ENCODE measurements around the gene IQGAP3.

The IQGAP3 gene

DNA sequence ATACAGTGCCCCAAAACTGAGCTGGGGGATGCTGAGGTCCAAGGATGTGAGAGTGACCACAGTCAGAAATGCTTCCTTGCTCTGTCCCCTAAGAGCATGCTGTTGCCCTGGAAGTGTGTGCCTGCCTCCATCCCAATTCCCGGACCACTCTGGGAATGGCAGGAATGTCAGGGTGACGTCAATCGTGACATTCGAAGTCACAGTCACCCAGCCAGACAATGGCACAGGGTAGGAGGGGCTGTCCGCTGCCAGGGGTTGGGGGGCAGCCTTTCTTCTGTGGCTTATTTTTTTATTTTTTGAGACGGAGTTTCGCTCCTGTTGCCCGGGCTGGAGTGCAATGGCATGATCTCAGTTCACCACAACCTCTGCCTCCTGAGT is 94.1 kb downstream of the IQGAP3 start:
- TF ChIP-seq, protein P1, sequence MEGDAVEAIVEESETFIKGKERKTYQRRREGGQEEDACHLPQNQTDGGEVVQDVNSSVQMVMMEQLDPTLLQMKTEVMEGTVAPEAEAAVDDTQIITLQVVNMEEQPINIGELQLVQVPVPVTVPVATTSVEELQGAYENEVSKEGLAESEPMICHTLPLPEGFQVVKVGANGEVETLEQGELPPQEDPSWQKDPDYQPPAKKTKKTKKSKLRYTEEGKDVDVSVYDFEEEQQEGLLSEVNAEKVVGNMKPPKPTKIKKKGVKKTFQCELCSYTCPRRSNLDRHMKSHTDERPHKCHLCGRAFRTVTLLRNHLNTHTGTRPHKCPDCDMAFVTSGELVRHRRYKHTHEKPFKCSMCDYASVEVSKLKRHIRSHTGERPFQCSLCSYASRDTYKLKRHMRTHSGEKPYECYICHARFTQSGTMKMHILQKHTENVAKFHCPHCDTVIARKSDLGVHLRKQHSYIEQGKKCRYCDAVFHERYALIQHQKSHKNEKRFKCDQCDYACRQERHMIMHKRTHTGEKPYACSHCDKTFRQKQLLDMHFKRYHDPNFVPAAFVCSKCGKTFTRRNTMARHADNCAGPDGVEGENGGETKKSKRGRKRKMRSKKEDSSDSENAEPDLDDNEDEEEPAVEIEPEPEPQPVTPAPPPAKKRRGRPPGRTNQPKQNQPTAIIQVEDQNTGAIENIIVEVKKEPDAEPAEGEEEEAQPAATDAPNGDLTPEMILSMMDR (conservative IDR thresholded peaks at IDR 0.05; ENCODE audit: low read depth, low read length): no peak
- no peak overlapping the region for H3K4me3 ChIP-seq (ENCODE audit: low read length)
- no peak for DNase-seq (ENCODE audit: low read depth)

DNA sequence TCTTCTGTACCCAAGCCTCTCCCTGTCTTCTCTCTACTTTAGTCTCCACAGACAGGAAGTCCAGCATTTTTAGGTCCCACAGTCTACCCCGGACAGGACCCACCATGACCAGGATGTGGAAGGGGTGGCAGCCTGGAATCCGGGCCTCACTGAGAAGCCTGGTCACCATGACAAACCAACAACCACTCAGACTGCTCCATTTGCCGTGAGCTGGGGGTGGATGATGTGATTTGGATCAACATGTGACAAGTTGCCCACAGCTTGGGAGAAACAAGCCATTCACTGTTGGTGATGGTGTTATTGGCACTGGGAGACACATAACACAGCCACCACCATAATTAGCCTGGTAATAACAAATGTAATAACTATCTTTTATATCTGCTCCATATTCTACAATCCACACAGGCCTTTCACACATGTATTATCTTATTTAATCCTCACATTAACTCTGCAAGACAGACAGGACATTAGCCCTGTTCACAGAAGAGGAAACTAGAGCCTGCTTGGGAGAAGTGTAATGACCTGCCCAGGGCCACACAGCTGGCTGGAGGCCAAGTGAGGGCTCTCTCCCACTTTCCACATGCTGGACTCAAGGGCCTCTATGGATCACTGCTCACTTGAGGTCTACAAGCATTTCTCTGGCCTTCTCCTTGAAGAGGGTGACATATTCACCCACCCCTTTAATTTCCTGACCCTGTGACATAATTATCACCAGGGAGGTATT is 94.7 kb downstream of the IQGAP3 start:
- no peak for DNase-seq (ENCODE audit: low read depth)
- TF ChIP-seq, protein P1 (conservative IDR thresholded peaks at IDR 0.05; ENCODE audit: low read depth, low read length): no peak
- no peak overlapping the region for H3K4me3 ChIP-seq (ENCODE audit: low read length)

DNA sequence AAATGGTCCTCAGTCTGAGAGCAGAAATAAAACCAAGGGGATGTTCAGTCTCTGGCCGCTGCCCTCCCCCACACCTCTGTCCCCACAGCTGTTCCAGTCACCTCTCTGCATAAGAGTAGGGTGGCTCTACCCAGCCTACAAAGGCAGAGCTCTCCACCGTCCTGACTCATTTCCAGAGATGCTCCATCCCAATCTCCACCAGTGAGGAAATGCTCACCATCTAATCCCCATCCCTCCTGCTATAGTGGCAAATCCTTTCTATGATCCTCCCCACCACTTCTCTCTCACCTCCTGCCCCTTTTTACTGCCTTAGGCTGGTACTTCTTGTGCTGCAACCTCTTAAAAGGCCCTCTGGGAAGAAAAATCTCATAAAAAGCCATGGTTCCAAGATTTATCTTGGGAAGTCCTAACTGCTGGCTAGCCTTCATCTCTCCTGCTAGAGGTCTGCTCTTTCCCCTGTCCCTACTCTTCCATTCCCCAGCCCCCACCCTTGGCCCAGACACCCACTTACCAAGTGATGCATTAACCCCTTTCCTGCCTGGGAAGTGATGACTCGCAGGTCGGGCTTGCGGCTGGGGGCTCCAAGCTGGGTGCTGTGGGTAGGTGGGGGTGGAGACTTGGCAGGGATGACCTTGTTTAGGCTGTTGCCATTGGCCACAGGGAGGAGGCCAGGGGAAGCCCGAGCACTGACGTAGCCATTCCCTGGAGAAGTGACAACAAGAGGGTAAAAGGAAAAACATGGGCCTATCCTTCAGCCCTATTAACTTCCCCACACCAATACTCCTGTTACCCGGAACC is 95.7 kb downstream of the IQGAP3 start:
- TF ChIP-seq, protein P1 (conservative IDR thresholded peaks at IDR 0.05; ENCODE audit: low read depth, low read length): no peak
- no peak for DNase-seq (ENCODE audit: low read depth)
- no peak overlapping the region for H3K4me3 ChIP-seq (ENCODE audit: low read length)

DNA sequence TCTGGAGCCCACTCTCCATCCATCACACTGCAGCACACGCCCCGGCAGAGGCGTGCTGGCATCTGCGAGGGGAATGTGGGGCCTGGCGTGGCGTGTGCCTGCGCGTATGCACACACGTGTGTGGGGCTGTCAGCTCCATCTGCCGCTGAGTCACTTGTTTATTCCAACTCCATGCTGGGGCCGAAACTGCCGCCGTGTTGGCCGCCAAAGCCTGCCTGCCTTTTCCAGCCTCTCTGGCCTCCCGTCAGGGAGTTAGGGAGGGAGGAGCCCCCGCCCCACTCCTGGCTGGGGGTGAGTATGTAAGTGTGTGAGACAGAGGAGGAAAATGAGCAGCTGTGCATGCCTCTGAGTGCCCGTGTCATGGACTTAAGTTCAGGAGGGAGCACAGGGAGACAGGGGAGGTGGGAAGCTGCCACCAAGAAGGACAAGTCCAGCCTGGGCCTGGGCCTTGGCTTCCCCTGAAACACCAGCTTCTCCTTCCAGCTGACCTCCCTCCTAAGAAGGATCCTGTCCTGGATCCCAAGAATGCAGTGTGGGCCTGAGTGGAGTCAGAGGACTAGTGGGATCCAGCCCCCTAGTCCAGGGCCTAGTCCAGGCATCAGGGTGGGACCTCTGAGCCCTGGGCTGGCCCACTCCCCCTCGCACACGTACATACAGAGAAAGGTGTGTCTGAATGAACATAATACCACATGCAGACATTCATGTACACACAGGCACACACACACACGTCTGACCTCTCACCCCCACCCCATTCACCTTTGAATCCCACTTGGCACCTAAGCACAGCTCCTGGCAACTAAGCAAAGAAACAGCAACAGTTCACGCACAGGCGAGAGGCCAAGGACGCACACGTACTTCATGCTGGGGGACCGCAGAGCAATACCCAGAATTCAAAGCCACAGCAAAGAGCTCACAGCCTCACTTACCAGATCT is 96.5 kb downstream of the IQGAP3 start:
- no peak for DNase-seq (ENCODE audit: low read depth)
- H3K4me3 ChIP-seq (ENCODE audit: low read length): no peak overlapping the region
- TF ChIP-seq, protein P1 (conservative IDR thresholded peaks at IDR 0.05; ENCODE audit: low read depth, low read length): no peak
